Uterus (tissue), 2 donors: ENCODE results near the gene CXCL1.

Source experiments
- POLR2A ChIP-seq, 2 donors: fragments of 450-650 bp; IDR thresholded peaks; one replicate each; pipeline ENCODE4 v1.6.1; 2016; ENCODE audit warnings: antibody characterized with exemption in 2 of 2, mild to moderate bottlenecking in 1 of 2, moderate library complexity in 1 of 2
- TF ChIP-seq, protein P1 (sequence below), 4 experiments: fragments of 200-600 bp in 2 of 4; fragments of 450-650 bp in 2 of 4; sonication (generic) in 2 of 4; IDR thresholded peaks; one replicate each; pipeline ENCODE4 v1.5.1; 2016 to 2019; ENCODE audit warnings: antibody characterized with exemption in 4 of 4, mild to moderate bottlenecking in 2 of 4, moderate library complexity in 1 of 4

DNA sequence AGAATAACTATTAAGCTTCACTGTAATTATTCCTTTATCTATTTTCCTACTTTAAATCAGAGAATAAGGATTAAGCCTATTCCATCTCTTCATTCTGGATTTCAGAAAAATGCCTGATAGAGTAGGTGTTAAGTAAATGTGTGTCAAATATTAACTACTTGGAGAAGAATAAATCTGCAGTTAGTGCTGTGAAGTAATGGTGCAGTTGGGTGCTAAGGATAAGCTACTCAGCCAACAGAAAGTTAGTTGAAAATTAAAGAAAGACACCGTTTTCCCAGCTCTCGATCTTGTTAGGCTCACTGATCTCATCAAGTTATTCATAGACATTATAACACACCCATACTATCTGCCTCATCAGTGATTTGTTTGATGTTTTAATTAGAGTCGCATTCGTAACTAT, 9.0 kb upstream of the CXCL1 start:
- no peak for TF ChIP-seq POLR2A (IDR thresholded peaks at IDR 0.05)
- TF ChIP-seq, protein P1, sequence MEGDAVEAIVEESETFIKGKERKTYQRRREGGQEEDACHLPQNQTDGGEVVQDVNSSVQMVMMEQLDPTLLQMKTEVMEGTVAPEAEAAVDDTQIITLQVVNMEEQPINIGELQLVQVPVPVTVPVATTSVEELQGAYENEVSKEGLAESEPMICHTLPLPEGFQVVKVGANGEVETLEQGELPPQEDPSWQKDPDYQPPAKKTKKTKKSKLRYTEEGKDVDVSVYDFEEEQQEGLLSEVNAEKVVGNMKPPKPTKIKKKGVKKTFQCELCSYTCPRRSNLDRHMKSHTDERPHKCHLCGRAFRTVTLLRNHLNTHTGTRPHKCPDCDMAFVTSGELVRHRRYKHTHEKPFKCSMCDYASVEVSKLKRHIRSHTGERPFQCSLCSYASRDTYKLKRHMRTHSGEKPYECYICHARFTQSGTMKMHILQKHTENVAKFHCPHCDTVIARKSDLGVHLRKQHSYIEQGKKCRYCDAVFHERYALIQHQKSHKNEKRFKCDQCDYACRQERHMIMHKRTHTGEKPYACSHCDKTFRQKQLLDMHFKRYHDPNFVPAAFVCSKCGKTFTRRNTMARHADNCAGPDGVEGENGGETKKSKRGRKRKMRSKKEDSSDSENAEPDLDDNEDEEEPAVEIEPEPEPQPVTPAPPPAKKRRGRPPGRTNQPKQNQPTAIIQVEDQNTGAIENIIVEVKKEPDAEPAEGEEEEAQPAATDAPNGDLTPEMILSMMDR (IDR thresholded peaks at IDR 0.05): no peak
